Osteoblast (primary cell): Measurements from ENCODE around the gene PHETA1. TPM values are rescaled to one million over a fixed set of nuclear protein-coding genes. Genes with fewer than 3 reads are reported as not detected.
A peak's percentile ranks its signal among the peaks of the same experiment; 100 is the strongest.

ENCODE experiments used
- DNase-seq: peaks from one replicate; pipeline ENCODE4 v3.0.0; 2011; ENCODE audit warnings: low spot score, mixed read lengths; ENCODE audit not compliant: insufficient read length; ENCODE audit errors: missing footprints
- H2AFZ ChIP-seq: 2 replicates; pipeline ENCODE4 v1.6.0; 2011; ENCODE audit warnings: mild to moderate bottlenecking, low read length
- H3K27ac ChIP-seq: 2 replicates; pipeline ENCODE4 v1.5.1; 2011; ENCODE audit warnings: mild to moderate bottlenecking, low read depth, low read length, moderate library complexity
- H3K27me3 ChIP-seq: 2 replicates; pipeline ENCODE4 v1.6.0; 2012; ENCODE audit warnings: mild to moderate bottlenecking, control low read depth, inconsistent platforms, low read length, moderate library complexity; ENCODE audit not compliant: insufficient read depth
- H3K36me3 ChIP-seq: 2 replicates; pipeline ENCODE4 v1.5.1; 2011; ENCODE audit warnings: mild to moderate bottlenecking, low read length, control low read depth, moderate library complexity; ENCODE audit not compliant: insufficient read depth
- H3K4me1 ChIP-seq: 2 replicates; pipeline ENCODE4 v1.5.1; 2011; ENCODE audit warnings: mild to moderate bottlenecking, low read length, control low read depth, moderate library complexity; ENCODE audit not compliant: insufficient read depth
- H3K4me2 ChIP-seq: 2 replicates; pipeline ENCODE4 v1.6.0; 2011; ENCODE audit warnings: mild to moderate bottlenecking, low read length; ENCODE audit not compliant: insufficient read depth
- H3K4me3 ChIP-seq: fragments of 200-600 bp; sonication (generic); 3 replicates; pipeline ENCODE4 v1.5.1; 2012; ENCODE audit warnings: mild to moderate bottlenecking, low read length, inconsistent platforms; ENCODE audit not compliant: insufficient read depth
- H3K79me2 ChIP-seq: 2 replicates; pipeline ENCODE4 v1.6.0; 2012; ENCODE audit warnings: mild to moderate bottlenecking, low read length, control low read depth, inconsistent platforms; ENCODE audit not compliant: insufficient read depth
- H3K9me3 ChIP-seq: 2 replicates; pipeline ENCODE4 v1.5.1; 2011; ENCODE audit warnings: low read depth, low read length, control low read depth
- H4K20me1 ChIP-seq: 2 replicates; pipeline ENCODE4 v1.6.0; 2012; ENCODE audit warnings: mild to moderate bottlenecking, low read length, control low read depth; ENCODE audit not compliant: insufficient read depth
- total RNA-seq: library from RNA; depleted of rRNA; stranded (reverse); fragments of >200 nt; gene quantifications from 2 replicates; pipeline ENCODE4 v1.2.3, GENCODE V29; 2012
- TF ChIP-seq, protein P1 (sequence below): IDR thresholded peaks from 2 replicates; pipeline ENCODE4 v1.5.1; 2011; ENCODE audit warnings: mild to moderate bottlenecking, low read depth, low read length, moderate library complexity; ENCODE audit errors: extremely low read depth

PHETA1 gene
- total RNA-seq, 1 donor = 8.3 TPM

DNA sequence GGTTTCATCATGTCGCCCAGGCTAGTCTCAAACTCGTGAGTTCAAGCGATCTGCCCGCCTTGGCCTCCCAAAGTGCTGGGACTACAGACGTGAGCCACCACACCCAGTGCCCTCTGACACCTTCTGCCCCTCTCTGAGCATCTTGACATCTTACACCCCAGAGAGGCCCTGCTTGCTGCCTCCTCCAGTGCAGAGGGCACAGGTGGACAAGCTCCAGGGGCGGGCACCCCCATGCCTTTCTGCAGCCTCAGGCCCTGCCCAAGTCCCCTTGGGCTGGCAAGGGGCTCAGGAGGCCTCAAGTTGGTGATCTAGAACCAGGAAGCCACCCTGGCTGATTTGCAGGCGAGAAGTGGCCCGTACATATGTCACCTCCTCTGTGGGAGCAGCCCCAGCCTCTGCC, 25.6 kb upstream of the PHETA1 start:
- Histone ChIP-seq H3K36me3 (no peaks in the 10 kb centered on the region), H4K20me1 (no peaks in the 10 kb centered on the region), H3K4me2 (no peak overlapping the region), H3K4me3 (no peak overlapping the region), H3K9me3 (no peaks in the 10 kb centered on the region), H2AFZ (no peak overlapping the region), H3K79me2 (no peaks in the 10 kb centered on the region), H3K27ac (no peak overlapping the region), H3K4me1 (peaks cover 6% of the 10 kb centered on the region), H3K27me3 (peaks cover 4% of the 10 kb centered on the region)
- TF ChIP-seq, protein P1, sequence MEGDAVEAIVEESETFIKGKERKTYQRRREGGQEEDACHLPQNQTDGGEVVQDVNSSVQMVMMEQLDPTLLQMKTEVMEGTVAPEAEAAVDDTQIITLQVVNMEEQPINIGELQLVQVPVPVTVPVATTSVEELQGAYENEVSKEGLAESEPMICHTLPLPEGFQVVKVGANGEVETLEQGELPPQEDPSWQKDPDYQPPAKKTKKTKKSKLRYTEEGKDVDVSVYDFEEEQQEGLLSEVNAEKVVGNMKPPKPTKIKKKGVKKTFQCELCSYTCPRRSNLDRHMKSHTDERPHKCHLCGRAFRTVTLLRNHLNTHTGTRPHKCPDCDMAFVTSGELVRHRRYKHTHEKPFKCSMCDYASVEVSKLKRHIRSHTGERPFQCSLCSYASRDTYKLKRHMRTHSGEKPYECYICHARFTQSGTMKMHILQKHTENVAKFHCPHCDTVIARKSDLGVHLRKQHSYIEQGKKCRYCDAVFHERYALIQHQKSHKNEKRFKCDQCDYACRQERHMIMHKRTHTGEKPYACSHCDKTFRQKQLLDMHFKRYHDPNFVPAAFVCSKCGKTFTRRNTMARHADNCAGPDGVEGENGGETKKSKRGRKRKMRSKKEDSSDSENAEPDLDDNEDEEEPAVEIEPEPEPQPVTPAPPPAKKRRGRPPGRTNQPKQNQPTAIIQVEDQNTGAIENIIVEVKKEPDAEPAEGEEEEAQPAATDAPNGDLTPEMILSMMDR = no peak
- peak; percentile 57 for DNase-seq

DNA sequence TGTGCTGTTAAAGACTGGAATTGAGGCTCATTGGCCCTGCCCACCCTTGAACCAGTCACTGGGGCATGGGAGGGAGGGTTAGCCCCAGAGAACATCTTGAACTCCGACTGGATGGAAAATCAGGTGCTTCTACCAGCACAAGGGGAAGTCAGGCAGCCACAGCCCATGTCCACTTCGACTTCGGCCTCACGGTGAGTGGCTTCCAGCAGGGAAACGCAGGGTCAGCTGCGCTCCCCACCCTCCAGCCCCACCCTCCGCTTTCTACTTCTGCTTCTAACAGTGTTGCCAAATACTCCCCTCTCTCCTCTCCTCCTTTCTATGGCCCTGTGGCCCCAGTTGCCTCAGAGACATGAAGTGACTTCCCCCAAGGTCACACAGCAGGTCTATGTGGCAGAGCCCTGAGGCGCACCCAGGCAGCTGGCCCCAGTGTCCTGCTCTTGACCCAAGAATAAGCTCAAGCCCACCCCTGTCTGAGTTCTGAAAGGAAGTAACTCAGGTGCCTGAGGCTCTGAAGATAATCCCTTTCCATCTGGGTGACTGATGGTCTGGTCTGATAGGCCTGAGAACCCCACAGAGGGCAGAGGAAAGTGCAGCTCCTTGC, 24.9 kb upstream of the PHETA1 start:
- Histone ChIP-seq H2AFZ (no peak overlapping the region), H3K9me3 (no peaks in the 10 kb centered on the region), H3K36me3 (no peaks in the 10 kb centered on the region), H3K27me3 (peaks cover 4% of the 10 kb centered on the region), H3K27ac (no peak overlapping the region), H3K4me3 (no peak overlapping the region), H3K79me2 (no peaks in the 10 kb centered on the region), H3K4me1 (peaks cover 2% of the 10 kb centered on the region), H3K4me2 (no peak overlapping the region), H4K20me1 (no peaks in the 10 kb centered on the region)
- TF ChIP-seq, protein P1 = no peak
- no peak for DNase-seq

DNA sequence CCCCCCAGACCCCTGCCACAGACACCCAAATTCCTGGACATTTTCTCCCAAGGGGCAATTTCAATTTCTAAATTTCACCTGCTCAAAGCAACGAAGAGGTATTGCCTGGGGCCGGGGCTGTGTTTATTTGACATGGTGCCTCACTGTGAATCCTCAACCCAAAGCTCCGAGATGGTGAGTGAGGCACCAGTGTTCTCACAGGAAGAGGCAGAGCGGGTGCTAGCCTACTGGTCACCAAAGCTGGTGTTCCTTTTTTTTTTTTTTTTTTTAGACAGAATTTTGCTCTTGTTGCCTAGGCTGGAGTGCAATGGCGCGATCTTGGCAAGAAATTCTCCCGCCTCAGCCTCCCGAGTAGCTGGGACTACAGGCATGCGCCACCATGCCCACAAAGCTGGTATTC, 22.0 kb upstream of the PHETA1 start:
- peak; percentile 32 for DNase-seq
- Histone ChIP-seq H3K9me3 (no peaks in the 10 kb centered on the region), H3K27me3 (peaks cover 4% of the 10 kb centered on the region), H3K4me2 (no peak overlapping the region), H4K20me1 (no peaks in the 10 kb centered on the region), H3K36me3 (no peaks in the 10 kb centered on the region), H3K4me3 (no peak overlapping the region), H2AFZ (no peak overlapping the region), H3K4me1 (no peaks in the 10 kb centered on the region), H3K27ac (no peak overlapping the region), H3K79me2 (no peaks in the 10 kb centered on the region)
- TF ChIP-seq, protein P1 = no peak

DNA sequence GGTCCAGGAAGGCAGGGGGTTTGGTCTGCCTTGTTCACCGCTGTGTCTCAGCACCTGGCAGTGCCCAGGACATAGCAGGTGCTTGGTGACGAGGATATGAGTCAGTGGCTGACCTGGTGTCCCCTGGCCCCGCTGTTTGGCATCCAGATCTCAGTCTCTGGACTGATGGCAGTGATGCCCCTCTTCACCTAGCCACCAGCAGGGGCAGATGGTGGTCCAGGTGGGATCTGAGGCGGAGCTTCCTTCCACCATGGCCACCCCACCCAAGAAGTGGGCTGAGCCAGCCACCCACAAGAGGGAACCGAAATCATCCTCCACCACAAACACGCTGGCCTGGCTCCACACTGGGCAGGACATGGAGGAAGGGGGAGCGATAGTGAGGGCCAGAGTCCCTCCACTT, 20.7 kb upstream of the PHETA1 start:
- TF ChIP-seq, protein P1 = no peak
- Histone ChIP-seq H3K4me3 (no peak overlapping the region), H4K20me1 (no peaks in the 10 kb centered on the region), H3K27ac (no peak overlapping the region), H3K9me3 (no peaks in the 10 kb centered on the region), H2AFZ (no peak overlapping the region), H3K4me1 (no peaks in the 10 kb centered on the region), H3K27me3 (peaks cover 8% of the 10 kb centered on the region), H3K36me3 (no peaks in the 10 kb centered on the region), H3K79me2 (no peaks in the 10 kb centered on the region), H3K4me2 (no peak overlapping the region)
- DNase-seq = no peak
